IMR-90 (cell line): Measurements from ENCODE around the gene NPAS3.

Experiments used
- CEBPB ChIP-seq: IDR thresholded peaks from 2 replicates; pipeline ENCODE4 v1.6.1; 2012; ENCODE audit warnings: low read depth, low read length, improper control_type of control experiment
- MAZ ChIP-seq: IDR thresholded peaks from 2 replicates; pipeline ENCODE4 v1.6.1; 2012; ENCODE audit warnings: low read depth, mild to moderate bottlenecking, low read length, improper control_type of control experiment, moderate library complexity, borderline replicate concordance
- POLR2A ChIP-seq: IDR thresholded peaks from 2 replicates; pipeline ENCODE4 v1.6.1; 2012; ENCODE audit warnings: mild to moderate bottlenecking, low read depth, low read length
- RCOR1 ChIP-seq: IDR thresholded peaks from 2 replicates; pipeline ENCODE4 v1.6.1; 2012; ENCODE audit warnings: mild to moderate bottlenecking, low read length, improper control_type of control experiment; ENCODE audit not compliant: insufficient replicate concordance
- TF ChIP-seq, protein P1 (sequence below): conservative IDR thresholded peaks from 2 replicates; pipeline ENCODE4 v1.5.1; 2012; ENCODE audit warnings: mild to moderate bottlenecking, low read depth, low read length, improper control_type of control experiment
- TF ChIP-seq, protein P2 (sequence below): fragments of 150-350 bp; IDR thresholded peaks from 2 replicates; pipeline ENCODE4 v1.6.1; 2017; ENCODE audit warnings: mild to moderate bottlenecking, antibody characterized with exemption, low read length, low read depth

DNA sequence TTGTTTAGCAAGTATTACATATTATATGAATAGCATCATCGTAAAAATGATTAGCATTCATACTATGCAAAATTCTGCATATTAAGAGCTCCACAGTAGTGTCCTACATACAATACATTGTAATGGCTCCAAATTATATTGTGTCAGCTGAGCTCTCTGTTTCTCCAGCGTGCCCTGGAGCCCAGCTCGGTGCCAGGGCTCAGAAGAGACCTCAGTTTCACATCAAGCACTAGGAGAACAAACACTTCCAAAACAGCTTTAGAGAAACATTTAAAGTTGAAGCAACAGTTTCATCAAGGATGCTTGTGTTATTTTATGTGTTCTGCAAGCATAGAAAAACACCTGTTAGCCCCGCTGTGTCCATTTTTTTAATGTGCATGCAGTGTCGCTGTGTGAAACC lies 555.3 kb downstream of the NPAS3 start:
- TF ChIP-seq RCOR1, result no peak
- no peak for TF ChIP-seq CEBPB
- TF ChIP-seq, protein P1, sequence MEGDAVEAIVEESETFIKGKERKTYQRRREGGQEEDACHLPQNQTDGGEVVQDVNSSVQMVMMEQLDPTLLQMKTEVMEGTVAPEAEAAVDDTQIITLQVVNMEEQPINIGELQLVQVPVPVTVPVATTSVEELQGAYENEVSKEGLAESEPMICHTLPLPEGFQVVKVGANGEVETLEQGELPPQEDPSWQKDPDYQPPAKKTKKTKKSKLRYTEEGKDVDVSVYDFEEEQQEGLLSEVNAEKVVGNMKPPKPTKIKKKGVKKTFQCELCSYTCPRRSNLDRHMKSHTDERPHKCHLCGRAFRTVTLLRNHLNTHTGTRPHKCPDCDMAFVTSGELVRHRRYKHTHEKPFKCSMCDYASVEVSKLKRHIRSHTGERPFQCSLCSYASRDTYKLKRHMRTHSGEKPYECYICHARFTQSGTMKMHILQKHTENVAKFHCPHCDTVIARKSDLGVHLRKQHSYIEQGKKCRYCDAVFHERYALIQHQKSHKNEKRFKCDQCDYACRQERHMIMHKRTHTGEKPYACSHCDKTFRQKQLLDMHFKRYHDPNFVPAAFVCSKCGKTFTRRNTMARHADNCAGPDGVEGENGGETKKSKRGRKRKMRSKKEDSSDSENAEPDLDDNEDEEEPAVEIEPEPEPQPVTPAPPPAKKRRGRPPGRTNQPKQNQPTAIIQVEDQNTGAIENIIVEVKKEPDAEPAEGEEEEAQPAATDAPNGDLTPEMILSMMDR, result no peak
- TF ChIP-seq POLR2A, result no peak
- no peak for TF ChIP-seq MAZ
- TF ChIP-seq, protein P2, sequence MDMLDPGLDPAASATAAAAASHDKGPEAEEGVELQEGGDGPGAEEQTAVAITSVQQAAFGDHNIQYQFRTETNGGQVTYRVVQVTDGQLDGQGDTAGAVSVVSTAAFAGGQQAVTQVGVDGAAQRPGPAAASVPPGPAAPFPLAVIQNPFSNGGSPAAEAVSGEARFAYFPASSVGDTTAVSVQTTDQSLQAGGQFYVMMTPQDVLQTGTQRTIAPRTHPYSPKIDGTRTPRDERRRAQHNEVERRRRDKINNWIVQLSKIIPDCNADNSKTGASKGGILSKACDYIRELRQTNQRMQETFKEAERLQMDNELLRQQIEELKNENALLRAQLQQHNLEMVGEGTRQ, result no peak
